ENCODE data around the gene SYT7.

The SYT7 gene

DNA sequence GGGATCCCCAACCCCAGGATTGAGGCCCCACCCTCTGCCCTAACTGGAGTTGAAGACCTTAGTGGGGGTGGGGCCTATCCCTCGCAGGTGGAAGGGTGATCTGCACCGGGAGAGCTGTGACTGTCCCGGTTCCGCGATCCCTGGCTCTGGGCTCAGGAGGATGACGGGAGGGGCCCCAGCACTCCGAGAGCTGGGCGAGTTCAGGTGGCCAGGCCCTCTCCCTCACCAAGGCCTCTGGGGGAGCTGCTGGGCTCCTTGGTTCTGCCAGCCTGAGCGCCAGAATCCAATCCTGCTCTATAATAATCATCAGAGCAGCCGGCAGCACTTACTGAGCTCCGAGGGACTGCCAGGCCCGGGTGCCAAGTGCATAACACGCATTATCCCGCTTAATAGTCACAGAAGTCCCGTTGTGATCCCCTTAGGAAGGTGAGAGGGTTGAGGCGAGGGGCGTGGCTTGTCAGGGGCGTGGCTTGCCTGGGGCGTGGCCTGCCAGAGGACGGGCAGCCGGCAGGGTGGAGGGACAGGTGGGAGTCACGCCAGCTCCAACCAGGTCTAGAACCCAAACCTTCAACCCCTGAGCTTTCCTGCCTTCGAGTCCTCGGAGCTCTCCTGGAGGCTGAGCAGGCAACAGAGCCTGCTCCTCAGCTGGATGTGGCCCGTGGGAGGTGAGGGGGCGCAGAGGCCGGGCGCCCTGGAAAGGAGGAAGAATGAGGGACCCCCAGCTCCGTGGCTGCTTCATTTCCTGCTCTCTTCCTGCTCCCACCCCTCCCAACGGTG, 7.3 kb upstream of the SYT7 start:
- TF ChIP-seq, protein P1, sequence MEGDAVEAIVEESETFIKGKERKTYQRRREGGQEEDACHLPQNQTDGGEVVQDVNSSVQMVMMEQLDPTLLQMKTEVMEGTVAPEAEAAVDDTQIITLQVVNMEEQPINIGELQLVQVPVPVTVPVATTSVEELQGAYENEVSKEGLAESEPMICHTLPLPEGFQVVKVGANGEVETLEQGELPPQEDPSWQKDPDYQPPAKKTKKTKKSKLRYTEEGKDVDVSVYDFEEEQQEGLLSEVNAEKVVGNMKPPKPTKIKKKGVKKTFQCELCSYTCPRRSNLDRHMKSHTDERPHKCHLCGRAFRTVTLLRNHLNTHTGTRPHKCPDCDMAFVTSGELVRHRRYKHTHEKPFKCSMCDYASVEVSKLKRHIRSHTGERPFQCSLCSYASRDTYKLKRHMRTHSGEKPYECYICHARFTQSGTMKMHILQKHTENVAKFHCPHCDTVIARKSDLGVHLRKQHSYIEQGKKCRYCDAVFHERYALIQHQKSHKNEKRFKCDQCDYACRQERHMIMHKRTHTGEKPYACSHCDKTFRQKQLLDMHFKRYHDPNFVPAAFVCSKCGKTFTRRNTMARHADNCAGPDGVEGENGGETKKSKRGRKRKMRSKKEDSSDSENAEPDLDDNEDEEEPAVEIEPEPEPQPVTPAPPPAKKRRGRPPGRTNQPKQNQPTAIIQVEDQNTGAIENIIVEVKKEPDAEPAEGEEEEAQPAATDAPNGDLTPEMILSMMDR (conservative IDR thresholded peaks at IDR 0.05): peak; percentile 44
- peak overlapping the region; percentile 96 for H3K27ac ChIP-seq

DNA sequence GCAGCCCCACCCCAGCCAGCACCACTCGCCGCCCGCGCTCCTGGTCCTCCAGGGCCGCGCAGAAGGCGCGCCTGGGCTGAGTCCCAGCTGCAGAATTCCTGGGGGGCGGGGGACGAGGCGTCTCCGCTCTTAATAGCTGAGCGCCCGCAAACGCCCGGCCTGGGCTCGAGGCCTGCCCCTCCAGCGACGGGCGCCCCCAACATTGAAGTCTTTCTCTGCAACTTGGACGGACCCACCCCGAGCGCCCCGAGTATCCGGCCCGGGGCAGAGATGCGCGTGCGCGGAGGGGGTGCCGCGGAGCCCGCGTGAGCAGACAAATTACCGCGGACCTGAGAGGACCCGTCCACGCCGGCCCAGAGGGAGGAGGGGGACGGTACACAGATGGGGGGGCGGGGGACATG, 6.7 kb upstream of the SYT7 start:
- TF ChIP-seq, protein P1 (conservative IDR thresholded peaks at IDR 0.05): no peak
- H3K27ac ChIP-seq: peak overlapping the region; percentile 96

DNA sequence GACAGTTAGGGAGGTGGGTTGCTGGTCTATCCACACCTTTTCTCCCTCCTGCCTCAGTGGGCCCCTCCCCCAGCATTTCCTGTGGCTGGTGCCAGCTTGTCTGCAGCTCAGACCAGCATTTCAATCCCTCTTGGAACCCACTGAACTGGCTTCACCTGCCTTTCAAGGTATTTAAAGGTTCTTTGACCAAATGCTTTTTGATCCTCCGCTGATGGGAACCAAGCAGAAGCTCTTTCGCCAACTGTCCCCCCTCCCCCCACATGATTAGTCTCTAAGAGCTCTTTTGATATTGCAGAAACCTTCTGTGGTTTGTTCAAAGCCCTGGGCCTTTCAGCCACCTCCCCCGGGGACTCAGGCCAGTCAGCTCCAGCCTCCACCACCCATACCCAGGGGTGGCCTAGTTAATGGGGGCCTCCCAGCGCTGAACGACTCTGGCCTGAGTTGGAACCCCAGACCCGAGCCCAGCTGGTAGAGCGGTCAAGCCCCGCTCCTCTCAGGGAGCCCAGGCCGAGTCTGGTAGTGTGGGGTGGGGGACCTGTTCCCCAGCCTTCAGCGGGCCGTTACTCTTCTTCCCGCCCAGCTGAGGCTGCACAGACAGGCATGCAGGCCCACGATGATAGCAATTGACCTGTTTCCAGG, 6.0 kb upstream of the SYT7 start:
- peak overlapping the region; percentile 96 for H3K27ac ChIP-seq

DNA sequence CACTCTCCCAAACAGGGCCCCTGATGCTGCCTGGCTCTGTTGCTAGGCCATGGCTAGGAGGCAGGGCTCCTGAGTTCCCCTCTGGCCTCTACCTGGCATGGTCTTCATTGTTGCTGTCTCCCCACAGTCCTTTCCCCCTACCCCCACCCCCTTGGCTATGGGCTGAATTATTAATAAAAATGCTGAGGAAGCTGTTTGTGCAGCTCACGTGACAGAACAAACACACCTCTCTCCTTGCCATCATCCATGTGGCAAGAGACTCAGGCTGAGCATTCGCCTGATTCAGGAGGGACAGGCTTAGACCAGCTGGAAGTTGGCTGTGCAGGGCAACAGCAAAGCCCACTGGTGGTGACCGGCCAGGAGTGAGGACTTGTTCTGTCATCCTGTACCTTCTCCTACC, 4.2 kb upstream of the SYT7 start:
- peak overlapping the region; percentile 96 for H3K27ac ChIP-seq
- TF ChIP-seq, protein P1 (conservative IDR thresholded peaks at IDR 0.05): no peak

More for the DNA sequence above, 6.0 kb upstream of the SYT7 start:
- TF ChIP-seq, protein P1 (conservative IDR thresholded peaks at IDR 0.05): no peak

DNA sequence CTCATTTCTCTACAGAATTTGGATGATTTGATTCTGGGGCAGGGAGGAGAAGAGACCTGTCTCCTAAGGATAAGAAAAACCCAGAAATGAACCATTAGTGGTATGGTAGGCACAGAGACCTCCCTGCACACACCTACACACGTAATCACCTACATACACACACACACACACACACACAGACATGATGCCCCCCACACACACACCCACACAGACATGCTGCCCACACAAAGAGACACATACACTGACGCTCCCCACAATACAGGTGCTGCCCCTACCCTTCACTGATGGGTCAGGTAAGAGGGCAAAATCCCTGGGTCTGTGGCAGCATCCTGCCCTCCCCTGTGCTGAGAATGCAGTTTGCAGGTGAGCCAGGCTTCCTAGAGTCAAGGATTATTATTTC, 1.1 kb upstream of the SYT7 start:
- H3K27ac ChIP-seq: peak overlapping the region; percentile 95
- TF ChIP-seq, protein P1 (conservative IDR thresholded peaks at IDR 0.05): no peak

DNA sequence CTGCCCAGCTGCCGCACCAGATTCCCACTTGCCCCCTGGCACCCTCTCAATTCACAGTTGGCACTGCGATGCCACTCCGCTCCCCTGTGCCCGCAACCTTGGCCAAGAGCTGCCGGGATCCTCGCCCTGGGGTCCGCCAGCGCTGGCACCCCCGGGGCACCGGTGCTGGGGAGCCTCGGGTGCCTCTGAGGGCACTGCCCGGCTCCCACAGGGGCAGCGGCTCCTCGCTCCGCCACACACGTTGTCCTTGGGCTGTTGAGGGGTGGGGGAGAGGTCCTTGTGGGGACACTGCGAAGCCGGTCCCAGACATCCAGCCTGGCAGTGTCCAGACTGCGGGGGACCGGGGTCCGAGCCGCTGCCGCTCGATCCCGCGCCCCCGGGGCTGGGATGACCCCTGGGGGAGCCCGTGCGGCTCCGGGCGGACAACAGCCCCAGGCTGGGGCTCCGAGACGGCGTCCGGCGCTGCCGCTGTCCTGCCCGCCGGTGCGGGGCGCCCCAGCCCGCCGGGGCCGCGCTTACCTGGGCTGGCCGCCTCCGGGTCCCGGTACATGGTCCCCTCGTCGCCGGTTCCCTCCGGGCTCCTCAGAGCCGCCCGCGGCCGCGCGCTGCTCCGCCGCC, 496 bp downstream of the SYT7 start:
- peak overlapping the region; percentile 95 for H3K27ac ChIP-seq

More for the DNA sequence above, 496 bp downstream of the SYT7 start:
- TF ChIP-seq, protein P1 (conservative IDR thresholded peaks at IDR 0.05): no peak
